Ishikawa (cell line): ENCODE data around the gene P3R3URF.

Source experiments
- CEBPB ChIP-seq: IDR thresholded peaks from 2 replicates; pipeline ENCODE4 v1.6.1; 2012
- CREB1 ChIP-seq: IDR thresholded peaks from 2 replicates; pipeline ENCODE4 v1.6.1; 2012; ENCODE audit warnings: low read depth
- EGR1 ChIP-seq: IDR thresholded peaks from 2 replicates; pipeline ENCODE4 v1.6.1; 2012
- EP300 ChIP-seq: IDR thresholded peaks from 2 replicates; pipeline ENCODE4 v1.6.1; 2012; ENCODE audit warnings: borderline replicate concordance
- FOXM1 ChIP-seq: IDR thresholded peaks from 2 replicates; pipeline ENCODE4 v1.6.1; 2012; ENCODE audit warnings: low read depth, borderline replicate concordance
- MAX ChIP-seq: IDR thresholded peaks from 2 replicates; pipeline ENCODE4 v1.6.1; 2012
- NFIC ChIP-seq: IDR thresholded peaks from 2 replicates; pipeline ENCODE4 v1.6.1; 2012
- RAD21 ChIP-seq: IDR thresholded peaks from 2 replicates; pipeline ENCODE4 v1.6.1; 2012; ENCODE audit warnings: low read depth
- TAF1 ChIP-seq: IDR thresholded peaks from 2 replicates; pipeline ENCODE4 v1.6.1; 2012; ENCODE audit warnings: low read depth, mild to moderate bottlenecking
- TCF12 ChIP-seq: IDR thresholded peaks from 2 replicates; pipeline ENCODE4 v1.6.1; 2012; ENCODE audit warnings: low read depth
- TEAD4 ChIP-seq: IDR thresholded peaks from 2 replicates; pipeline ENCODE4 v1.6.1; 2012
- YY1 ChIP-seq: IDR thresholded peaks from 2 replicates; pipeline ENCODE4 v1.6.1; 2012; ENCODE audit warnings: low read depth
- ZBTB7A ChIP-seq: IDR thresholded peaks from 2 replicates; pipeline ENCODE4 v1.6.1; 2012; ENCODE audit warnings: low read depth
- TF ChIP-seq, protein P1 (sequence below): IDR thresholded peaks from 2 replicates; pipeline ENCODE4 v1.6.1; 2012; ENCODE audit warnings: low read depth, mild to moderate bottlenecking
- TF ChIP-seq, protein P2 (sequence below): IDR thresholded peaks from 2 replicates; pipeline ENCODE4 v1.6.1; 2012

The P3R3URF gene

DNA sequence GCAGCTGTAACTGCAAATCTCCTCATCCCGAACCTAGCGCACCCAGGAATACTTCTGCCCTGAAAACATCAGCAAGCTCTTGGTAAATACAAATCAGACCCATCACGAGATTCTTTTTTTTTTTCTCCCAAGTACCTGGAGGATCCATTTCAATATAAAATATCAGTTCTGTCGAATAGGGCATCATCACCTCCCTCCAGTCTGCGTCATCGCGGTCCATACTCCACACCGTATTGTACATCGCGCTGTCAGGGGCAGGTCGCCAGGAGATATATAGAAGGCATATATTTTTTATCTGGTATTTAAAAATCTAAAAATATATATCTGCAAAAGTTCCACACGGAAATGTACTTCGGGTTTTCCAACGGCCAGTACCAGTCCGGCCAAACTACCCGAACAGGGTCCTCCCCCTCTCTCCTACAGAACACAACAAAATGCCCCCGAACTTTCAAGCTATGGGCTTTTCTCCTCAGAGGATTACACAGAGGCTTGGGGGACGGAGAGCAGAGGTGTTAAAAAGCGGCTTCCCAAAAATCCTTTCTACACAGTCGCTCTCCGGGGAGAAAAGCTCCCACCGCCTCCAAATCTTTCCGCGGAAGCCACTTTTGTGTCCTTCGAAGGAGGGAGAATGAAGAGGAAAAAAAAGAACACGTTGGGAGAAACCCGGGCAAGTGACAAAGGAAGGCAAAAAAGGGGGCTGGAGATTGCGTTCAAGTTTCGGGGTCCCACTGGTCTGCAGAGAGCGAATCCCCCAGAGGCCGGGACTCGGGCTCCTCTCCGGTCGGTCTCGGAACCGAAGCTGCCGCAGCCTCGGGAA, 44.4 kb downstream of the P3R3URF start:
- TF ChIP-seq ZBTB7A (peak; percentile 63), MAX (no peak)

DNA sequence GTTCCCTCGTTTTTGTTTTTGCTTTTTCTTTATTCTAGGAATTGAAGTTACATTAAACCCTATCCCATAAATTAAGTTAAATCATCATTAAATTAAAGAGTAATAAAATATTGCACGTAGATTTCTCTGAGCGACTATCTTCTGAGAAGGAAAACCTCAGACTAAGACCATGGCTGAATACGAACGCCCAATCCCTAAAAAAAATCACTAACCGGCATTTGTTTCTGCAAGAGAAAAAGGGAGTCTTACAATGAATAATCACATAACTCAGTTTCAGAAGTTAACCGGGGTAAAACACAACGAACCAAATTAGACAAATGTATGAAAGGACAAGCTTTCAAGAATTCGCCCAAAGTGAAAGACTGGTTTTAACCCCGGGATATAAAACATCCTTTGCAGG, 45.2 kb downstream of the P3R3URF start:
- no peak for TF ChIP-seq TAF1
- TF ChIP-seq EGR1 = no peak
- TF ChIP-seq TEAD4 = no peak
- TF ChIP-seq MAX = no peak
- TF ChIP-seq, protein P1, sequence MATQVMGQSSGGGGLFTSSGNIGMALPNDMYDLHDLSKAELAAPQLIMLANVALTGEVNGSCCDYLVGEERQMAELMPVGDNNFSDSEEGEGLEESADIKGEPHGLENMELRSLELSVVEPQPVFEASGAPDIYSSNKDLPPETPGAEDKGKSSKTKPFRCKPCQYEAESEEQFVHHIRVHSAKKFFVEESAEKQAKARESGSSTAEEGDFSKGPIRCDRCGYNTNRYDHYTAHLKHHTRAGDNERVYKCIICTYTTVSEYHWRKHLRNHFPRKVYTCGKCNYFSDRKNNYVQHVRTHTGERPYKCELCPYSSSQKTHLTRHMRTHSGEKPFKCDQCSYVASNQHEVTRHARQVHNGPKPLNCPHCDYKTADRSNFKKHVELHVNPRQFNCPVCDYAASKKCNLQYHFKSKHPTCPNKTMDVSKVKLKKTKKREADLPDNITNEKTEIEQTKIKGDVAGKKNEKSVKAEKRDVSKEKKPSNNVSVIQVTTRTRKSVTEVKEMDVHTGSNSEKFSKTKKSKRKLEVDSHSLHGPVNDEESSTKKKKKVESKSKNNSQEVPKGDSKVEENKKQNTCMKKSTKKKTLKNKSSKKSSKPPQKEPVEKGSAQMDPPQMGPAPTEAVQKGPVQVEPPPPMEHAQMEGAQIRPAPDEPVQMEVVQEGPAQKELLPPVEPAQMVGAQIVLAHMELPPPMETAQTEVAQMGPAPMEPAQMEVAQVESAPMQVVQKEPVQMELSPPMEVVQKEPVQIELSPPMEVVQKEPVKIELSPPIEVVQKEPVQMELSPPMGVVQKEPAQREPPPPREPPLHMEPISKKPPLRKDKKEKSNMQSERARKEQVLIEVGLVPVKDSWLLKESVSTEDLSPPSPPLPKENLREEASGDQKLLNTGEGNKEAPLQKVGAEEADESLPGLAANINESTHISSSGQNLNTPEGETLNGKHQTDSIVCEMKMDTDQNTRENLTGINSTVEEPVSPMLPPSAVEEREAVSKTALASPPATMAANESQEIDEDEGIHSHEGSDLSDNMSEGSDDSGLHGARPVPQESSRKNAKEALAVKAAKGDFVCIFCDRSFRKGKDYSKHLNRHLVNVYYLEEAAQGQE = no peak
- TF ChIP-seq CEBPB = no peak

- no peak for TF ChIP-seq NFIC
- no peak for TF ChIP-seq ZBTB7A
- TF ChIP-seq RAD21 = no peak
- TF ChIP-seq EP300 = no peak
- TF ChIP-seq MAX = no peak
- no peak for TF ChIP-seq TEAD4
These were observed 45.7 kb downstream of the P3R3URF start for GRCh38 chr1:46130606-46131005.

GRCh38 chr1:46130121-46130520, 46.2 kb downstream of the P3R3URF start:
- TF ChIP-seq, protein P1 = no peak
- no peak for TF ChIP-seq RAD21
- TF ChIP-seq YY1 = no peak
- no peak for TF ChIP-seq ZBTB7A
- TF ChIP-seq TAF1 = no peak
- TF ChIP-seq MAX = no peak
- no peak for TF ChIP-seq EP300

- no peak for TF ChIP-seq ZBTB7A
- TF ChIP-seq RAD21 = no peak
- TF ChIP-seq TAF1 = no peak
- no peak for TF ChIP-seq YY1
- TF ChIP-seq EGR1 = no peak
- no peak for TF ChIP-seq TCF12
- TF ChIP-seq TEAD4 = no peak
- TF ChIP-seq MAX = no peak
- no peak for TF ChIP-seq FOXM1
- no peak for TF ChIP-seq CREB1
- no peak for TF ChIP-seq EP300
- no peak for TF ChIP-seq CEBPB
- TF ChIP-seq, protein P2, sequence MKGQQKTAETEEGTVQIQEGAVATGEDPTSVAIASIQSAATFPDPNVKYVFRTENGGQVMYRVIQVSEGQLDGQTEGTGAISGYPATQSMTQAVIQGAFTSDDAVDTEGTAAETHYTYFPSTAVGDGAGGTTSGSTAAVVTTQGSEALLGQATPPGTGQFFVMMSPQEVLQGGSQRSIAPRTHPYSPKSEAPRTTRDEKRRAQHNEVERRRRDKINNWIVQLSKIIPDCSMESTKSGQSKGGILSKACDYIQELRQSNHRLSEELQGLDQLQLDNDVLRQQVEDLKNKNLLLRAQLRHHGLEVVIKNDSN = no peak
These were observed 47.9 kb downstream of the P3R3URF start for GRCh38 chr1:46128344-46128743.
